ENCODE data around the gene WDR73. TPM values are rescaled to one million over a fixed set of nuclear protein-coding genes. Genes with fewer than 3 reads are reported as not detected.
"Not testable (repeated sequence)": the region's sequence is repeated elsewhere in the genome, so short reads cannot be mapped to it uniquely, and the experiment has no call there.

WDR73 gene
- 25.7 and 27.5 TPM in 2 replicates for total RNA-seq

DNA sequence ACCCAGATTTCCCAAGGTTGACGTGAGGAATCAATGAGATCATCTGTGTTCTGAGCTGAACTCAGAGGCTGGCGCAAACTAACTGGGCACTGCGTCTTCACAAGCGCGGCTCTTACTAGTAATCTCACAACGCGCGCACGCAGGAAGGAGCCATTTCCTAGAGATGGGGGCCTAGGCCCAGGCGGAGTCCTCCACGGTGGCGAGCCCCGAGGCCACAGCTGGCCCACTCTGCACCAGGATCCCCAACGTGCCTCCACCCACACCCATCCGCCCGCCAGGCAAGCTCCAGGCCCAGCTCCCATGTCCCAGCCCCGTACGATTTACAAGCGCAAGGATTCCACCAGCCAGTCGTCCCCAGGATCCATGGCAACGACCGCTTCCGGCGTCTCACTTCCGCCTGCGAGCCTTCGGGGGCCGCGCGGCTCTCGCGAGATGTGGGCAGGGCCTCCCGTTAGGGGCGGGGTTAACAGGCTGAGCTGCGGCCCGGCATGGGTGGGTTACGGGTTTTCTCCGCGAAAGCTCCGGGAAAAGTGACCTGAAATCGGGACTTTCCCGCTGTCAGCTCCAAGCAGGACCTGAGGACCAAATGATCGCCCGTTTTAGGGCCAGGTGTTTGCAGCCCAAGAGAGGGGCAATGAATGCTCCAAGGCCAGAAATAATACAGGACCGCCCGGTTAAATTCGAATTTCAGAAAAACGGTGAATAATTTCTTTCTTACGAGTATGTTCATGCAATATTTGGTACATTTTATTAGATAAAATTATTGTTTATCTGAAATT is at the start of gene WDR73:
Gene WDR73, minus strand, starts transcription at position 374 of the 779 bp plus-strand sequence. Its CDS starts 9 bp downstream, at position 365.
- intact Hi-C loops (cut with micrococcal nuclease) = loop anchor here (1.0 to 5.0 kb wide), 10 partner anchors 21 to 326 kb away; partner anchors contain the start of genes SEC11A and ZNF592

DNA sequence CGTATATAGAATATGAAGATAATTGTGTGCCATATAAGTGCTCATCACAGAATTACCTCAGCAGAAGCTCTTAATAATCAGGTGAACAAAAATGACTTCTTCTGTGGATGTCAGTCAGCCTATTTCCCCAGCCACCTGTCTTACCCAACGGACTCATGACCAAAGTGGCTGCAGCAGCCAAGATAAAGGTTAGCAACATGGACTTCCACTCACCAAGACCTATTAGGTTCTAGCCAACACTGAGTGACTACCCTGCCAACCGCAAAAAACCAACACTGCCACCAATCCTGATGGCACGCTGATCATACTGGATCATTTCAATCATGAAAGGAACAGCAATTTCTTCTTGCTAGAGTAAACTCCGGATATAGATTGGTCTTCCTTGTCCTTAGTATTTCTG is 49.7 kb upstream of the WDR73 start:
- intact Hi-C loops (cut with micrococcal nuclease) = no loop called here

DNA sequence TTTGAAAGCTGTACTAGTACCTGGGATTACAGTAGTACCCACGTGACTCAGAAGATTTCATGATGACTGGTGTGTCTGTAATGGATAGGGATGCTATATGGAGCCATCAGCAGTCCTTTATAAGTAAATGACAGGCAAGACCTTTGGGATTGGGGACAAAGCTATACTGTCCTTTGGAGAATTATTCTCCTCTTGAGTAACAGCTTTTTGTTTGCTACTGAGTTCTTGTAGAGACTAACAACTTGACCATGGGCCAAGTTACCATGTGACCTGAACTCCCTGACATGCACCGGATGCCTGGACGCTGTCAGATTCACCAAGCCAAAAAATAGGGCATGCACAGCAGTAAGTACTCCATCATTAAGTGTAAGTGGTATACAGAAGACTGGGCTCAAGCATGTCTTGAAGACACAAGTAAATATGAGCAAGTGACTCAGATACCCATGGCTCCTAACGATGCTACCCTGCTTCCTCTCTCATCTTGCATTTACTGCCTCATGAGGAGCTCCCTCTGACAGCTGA is 48.9 kb upstream of the WDR73 start:
- intact Hi-C loops (cut with micrococcal nuclease) = no loop called here

DNA sequence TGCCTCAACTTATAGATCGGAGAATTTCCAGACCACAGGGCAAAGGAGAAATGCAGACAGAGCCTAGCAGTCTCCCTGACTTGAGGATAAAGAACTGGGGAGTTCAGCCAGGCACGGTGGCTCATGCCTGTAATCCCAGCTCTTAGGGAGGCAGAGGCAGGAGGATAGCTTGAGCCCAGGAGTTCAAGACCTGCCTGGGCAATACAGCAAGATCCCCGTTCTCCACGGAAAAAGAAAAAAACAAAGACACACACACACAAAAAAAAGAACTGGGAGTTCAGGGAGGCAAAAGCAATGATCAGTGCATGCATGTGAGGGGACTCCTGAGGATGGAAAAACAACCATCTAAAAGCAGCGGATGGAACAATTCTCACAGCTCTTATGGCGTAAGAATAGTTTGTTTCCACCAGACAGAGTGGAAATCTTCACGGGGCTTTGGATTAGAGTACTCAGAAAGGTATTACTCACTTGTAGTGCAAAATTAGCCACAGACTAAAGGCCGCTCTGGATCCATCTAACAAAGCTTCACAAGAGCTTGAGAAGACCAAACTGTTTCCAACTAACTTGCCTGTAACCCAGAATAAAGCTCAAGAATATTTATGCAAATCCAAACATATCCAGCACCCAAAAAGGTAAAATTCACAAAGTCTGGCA is 45.6 kb upstream of the WDR73 start:
- intact Hi-C loops (cut with micrococcal nuclease) = no loop called here

DNA sequence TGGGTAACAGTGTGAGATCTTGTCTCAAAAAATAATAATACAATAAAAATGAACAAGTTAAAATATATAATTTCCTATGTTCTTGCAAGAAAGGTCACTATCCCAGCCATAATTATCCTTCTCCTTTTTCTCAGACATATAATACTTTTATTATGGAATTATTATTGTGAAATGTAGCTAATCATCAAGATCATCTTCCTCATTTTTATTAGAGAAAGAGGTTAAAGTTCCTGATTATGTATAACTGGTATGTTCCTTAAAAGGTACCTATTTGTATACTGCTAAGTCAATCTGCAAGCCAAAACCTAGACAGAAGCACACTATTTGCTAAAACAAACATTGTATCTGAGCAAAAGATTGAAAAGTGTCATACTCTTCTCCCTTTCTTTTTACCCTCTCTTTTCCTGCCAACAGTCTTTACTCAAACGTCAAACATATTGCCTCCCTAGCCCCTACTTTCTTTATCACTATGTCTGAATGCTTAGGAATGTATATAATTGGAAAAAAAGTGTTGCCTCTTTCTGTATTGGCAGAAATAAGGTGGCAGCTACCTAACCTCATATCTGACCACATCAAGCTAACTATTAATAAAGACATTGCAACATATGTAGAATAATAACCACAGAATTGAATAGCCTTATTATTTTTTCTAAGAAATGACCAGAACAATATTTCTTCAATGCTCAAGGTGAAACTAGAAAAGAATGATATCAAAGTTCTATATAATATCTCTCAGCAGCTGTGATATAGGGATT is 43.3 kb upstream of the WDR73 start:
- intact Hi-C loops (cut with micrococcal nuclease) = no loop called here

DNA sequence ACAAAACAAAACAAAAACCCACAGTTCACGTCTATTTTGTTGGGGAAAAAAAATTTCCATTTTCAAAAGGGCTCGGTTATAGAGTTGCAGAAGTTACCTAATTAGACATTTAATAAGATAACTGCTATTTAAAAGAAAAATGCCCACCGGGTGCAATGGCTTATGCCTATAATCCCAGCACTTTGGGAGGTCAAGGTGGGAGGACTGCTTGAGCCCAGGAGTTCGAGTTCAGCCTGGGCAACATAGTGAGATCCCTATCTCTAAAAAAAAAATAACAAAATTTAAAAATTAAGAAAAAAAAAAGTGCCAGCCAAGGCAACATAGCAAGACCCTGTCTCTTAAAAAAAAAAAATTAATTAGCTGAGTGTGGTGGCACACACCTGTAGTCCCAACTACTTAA is 42.7 kb upstream of the WDR73 start:
- intact Hi-C loops (cut with micrococcal nuclease) = no loop called here

DNA sequence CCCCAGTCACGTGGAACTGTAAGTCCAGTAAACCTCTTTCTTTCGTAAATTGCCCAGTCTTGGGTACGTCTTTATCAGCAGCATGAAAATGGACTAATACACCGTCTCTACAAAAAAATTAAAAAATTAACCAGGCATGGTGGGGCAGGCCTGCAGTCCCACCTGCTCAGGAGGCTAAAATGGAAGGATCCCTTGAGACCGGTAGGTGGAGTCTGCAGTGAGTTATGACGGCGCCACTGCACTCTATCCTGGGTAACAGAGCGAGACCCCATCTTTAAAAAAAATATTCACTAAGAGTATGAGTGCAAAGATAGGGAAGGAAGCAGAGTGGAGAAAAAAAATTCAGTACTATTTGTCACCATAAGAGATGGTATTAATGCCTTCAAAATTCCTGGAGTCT is 36.3 kb upstream of the WDR73 start:
- intact Hi-C loops (cut with micrococcal nuclease) = no loop called here

DNA sequence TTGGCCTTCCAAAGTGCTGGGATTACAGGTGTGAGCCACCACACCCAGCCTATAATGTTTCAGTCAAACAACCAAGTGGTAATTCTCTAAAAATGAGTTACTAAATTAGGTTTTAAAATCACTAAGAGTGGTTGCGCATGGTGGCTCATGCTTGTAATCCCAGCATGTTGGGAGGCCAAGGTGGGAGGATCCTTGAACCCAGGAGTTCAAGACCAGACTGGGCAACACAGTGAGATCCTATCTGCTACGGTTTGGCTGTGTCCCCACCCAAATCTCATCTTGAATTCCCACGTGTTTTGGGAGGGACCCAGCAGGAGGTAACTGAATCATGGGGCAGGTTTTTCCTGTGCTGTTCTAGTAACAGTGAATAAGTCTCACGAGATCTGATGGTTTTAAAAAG is 35.8 kb upstream of the WDR73 start:
- intact Hi-C loops (cut with micrococcal nuclease) = no loop called here

DNA sequence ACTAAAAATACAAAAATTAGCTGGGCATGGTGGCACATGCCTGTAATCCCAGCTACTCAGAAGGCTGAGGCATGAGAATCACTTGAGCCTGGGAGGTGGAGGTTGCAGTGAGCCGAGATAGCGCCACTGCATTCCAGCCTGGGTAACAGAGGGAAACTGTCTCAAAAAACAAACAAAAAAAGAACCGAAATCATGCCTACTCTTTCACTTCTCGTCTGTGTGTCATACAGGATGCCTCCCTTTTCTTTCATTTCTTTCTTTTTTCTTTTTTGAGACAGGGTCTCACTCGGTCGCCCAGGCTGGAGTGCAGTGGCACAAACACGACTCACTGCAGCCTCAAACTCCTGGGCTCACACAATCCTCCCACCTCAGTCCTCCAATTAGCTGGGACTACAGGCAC is 32.4 kb upstream of the WDR73 start:
- intact Hi-C loops (cut with micrococcal nuclease) = not testable (repeated sequence)

DNA sequence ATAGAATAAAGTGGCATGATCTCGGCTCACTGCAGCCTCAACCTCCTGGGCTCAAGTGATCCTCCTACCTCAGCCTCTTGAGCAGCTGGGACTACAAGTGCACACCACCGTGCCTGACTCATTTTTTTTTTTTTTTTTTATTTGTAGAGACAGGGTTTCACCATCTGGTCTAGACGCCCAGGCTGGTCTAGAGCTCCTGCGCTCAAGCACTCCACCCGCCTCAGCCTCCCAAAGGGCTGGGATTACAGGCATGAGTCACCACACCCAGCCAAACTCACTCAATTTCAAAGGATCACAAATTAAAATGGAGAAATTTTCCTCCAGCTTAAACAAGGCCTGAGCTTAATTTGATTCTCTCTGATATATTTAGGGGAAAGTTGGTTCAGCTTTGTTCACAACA is 31.2 kb upstream of the WDR73 start:
- intact Hi-C loops (cut with micrococcal nuclease) = no loop called here

DNA sequence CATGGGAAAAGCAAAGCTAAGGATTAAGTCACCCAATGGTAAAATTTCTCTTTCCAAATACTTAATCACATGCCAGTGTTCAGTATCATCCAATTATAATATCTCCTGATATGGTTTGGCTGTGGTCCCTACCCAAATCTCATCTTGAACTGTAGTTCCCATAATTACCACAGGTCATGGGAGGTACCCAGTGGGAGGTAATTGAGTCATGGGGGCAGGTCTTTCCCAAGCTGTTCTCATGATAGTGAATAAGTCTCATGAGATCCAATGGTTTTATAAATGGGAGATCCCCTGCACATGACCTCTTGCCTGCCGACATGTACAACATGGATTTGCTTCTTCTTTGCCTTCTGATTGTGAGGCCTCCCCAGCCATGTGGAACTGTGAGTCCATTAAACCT is 30.0 kb upstream of the WDR73 start:
- intact Hi-C loops (cut with micrococcal nuclease) = no loop called here

DNA sequence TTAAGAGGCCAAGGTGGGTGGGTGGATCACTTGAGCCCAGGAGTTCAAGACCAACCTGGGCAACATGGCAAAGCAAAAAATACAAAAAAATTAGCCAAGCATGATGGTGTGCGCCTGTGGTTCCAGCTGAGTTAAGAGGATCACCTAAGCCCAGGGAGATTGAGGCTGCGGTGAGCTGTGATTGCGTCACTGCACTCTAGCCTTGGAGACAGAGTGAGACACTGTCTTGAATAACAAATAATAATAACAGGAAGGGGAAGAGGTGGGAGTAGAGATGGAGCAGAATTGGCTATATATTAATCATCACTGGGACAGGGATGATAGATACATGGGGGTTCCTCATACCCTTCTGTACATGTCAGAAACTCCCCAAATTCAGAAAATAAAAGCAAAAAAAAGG is 27.7 kb upstream of the WDR73 start:
- intact Hi-C loops (cut with micrococcal nuclease) = no loop called here

DNA sequence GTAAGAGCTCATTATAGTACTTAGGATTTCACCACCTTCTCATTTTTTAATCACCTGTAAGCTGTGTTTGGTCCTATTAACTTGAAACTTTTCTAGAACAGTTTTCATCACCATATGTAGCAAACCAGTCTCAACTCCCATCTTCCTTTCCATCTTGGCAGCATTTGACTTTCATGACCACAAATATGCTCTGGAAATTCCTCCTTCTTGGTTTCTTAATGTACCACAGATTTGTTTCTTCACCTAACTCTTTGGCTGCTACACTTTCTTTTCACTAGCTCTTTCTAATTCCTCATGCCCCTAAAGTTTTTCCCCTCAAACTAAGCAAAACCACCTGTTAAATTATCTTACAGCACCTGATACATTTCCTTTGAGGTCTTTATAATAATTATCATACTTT is 17.1 kb upstream of the WDR73 start:
- intact Hi-C loops (cut with micrococcal nuclease) = no loop called here

DNA sequence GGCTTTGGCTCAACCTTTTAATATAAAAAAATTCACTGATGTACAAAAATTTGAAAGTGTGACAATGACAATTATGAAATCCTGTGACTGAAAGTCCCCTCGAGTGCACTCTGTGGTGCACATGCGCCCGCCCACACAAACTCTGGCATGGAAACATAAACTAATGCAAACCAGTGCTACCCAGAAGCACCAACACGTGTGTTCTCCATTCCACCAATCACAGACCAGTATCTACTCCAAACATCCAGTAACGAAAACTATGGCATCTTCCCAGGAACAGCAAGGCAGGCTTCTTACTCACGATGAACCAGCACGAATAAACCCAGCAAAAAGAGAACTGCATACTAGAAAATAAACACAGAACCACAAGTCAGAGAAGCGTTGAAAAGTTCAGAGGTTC is 15.6 kb upstream of the WDR73 start:
- intact Hi-C loops (cut with micrococcal nuclease) = no loop called here

DNA sequence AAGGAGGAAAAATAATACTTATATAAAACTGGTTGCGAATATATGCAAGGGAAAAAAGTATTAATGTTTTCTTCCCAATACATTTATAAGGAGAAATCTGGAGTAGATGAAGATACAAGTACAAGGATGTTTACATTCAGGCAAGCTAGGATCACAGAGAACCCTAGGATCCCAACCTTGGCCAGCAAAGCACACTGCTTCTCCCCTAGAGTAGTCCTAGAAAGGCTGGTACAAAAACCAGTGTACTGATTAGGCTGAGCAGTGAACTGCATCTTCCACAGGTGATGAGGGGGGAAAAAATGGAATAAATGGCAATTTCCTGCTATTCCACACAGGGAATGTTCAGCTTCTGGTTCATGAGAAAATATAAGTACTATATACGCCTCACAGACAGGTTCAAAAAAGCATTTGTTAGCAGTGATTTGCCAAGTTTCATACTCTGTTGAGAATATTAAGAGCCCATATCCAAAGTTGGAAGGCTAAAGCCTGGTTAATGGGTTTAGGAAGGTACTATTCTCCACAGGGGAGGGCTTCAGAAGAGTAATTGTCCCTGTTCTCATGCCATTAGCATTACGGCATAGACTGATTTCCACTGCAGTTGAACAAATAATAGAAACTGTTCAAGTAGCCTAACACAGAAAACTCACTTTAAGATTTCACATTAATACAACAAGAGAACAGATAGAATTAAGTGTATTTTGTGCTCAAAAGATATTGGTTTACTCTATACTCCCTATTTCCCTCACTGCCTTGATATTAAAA is 14.3 kb upstream of the WDR73 start:
- intact Hi-C loops (cut with micrococcal nuclease) = no loop called here

DNA sequence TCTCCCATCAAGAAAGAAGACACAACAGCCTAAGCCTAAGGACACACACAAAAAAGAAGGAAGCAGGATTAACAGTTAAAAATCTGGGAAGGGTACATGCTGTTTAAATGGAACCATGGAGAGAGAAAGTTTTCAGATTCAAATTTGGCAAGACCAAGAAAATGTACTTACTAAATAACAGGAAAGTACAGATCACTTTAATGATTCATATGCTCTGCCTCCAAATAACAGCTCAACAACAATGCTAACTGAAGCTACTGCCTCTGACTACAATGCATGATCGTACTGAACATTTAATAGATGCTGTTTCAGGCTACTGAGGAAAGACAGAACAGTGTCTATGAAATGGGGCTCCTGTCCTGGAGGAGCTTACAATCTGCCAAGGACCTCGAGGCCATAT is 12.3 kb upstream of the WDR73 start:
- intact Hi-C loops (cut with micrococcal nuclease) = no loop called here

DNA sequence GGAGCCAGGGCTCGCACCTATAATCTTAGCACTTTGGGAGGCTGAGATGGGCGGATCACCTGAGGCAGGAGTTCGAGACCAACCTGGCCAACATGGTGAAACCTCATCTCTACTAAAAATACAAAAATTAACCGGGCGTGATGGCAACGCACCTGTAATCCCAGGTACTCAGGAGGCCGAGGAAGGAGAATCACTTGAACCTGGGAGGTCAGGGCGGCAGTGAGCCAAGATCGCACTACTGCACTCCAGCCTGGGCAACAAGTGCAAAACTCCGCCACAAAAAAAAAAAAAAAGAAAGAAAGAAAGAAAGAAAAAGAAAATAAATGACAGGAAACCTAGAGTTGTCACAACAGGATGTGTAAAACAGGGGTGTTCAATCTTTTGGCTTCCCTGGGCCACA is 6.9 kb upstream of the WDR73 start:
- intact Hi-C loops (cut with micrococcal nuclease) = no loop called here

DNA sequence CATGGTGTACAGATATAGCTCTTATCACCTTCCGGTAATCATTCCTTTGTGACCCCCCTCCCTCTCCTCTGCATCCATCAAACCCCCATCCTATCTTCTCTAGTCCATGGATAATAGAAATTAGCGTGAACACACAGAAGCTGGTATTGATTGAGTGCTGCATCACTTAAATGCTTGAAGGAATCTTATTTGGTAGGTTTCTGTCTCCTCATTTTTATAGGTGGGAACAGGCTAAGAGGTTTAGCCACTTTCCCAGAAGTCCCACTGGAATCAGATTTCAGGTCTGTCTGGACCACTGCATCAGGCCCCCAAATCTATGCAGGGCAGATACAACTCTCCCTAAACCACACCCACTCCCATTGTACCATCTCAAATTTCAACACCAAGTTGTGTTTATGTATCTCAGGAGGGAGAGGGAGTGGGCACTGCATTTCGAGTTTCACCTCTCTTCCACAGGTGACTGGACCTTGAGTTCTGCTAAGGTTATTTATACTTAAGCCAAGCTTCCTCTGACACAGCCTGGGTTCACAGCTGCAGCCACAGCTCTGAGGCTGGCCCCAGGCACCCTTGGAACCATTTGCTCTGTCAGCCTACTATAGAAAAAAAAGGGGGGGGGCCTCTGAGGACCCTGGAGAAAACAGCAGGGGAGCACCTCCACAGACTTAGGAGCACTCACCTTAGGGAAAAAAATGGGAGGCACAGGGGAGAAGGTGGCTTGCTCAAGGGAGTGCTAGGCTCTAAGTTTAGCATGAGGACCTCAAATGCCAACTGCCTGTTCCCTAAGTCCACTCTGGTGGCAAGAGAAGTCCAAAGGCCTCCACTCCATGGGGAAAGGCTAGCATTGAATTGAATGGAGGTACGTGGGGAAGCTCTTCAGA is 6.1 kb upstream of the WDR73 start:
- intact Hi-C loops (cut with micrococcal nuclease) = no loop called here

DNA sequence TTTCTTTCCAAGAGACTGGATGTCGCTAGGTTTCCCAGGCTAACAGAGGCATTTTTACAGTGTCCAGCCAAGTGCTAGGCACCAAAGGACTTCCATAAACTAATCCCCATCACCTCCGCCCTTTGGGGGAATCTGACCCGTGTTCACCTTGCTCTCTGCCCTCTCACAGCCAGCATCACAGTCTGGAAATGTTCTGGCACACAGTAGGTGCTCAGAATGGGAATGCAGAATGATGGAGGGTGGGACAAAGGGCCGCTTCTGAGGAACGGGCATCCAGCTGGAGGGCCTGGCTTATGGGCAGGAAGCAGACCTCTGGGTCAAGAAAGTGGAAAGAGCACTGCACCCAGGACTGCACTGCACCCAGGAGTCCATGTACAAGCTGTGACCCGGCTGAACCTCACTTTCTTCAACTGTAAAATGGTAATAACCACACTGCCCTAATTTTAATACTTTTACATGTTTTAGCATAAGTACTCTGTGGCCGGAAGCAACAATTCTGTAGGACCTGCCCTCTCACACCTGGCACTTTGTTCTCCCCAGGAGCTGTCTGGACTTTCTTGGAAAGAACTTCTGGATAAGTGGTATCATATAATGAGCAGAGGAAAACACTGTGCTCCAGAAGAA is 4.8 kb upstream of the WDR73 start:
- intact Hi-C loops (cut with micrococcal nuclease) = loop anchor here (1.0 kb wide), 2 partner anchors 56 to 269 kb away; no protein-coding TSS in a partner anchor

Data from T-helper 1 cell treated with Interleukin-12 subunit alpha and Interleukin-12 subunit beta and Interleukin-4 antibody, amounts not matched to agents 30 ng/mL and 1 ng/mL, for 36 hours (primary cell).